ES-I3 (cell line): Measurements from ENCODE around the gene PIK3CD.

Experiments used
- H3K36me3 ChIP-seq: 2 replicates; pipeline ENCODE4 v1.6.1; 2013; ENCODE audit warnings: mild to moderate bottlenecking, low read length, control low read depth, moderate library complexity; ENCODE audit not compliant: insufficient read depth
- H3K4me1 ChIP-seq: 2 replicates; pipeline ENCODE4 v1.6.1; 2013; ENCODE audit warnings: mild to moderate bottlenecking, control low read depth, low read length; ENCODE audit not compliant: insufficient read depth
- H3K9ac ChIP-seq: 2 replicates; pipeline ENCODE4 v1.6.1; 2013; ENCODE audit warnings: low read depth, mild to moderate bottlenecking, low read length, moderate library complexity
- H3K9me3 ChIP-seq: 2 replicates; pipeline ENCODE4 v1.6.1; 2013; ENCODE audit warnings: mild to moderate bottlenecking, low read length, moderate library complexity; ENCODE audit not compliant: control insufficient read depth, insufficient read depth

Gene PIK3CD

GRCh38 chr1:9631613-9632012, 19.9 kb upstream of the PIK3CD start:
- Histone ChIP-seq H3K4me1 (no peaks in the 10 kb centered on the region), H3K9me3 (no peaks in the 10 kb centered on the region), H3K9ac (no peak overlapping the region), H3K36me3 (no peaks in the 10 kb centered on the region)

- Histone ChIP-seq H3K36me3 (no peaks in the 10 kb centered on the region), H3K9me3 (no peaks in the 10 kb centered on the region), H3K9ac (no peak overlapping the region), H3K4me1 (no peaks in the 10 kb centered on the region)
Measured at GRCh38 chr1:9633493-9633892, 18.0 kb upstream of the PIK3CD start.

- Histone ChIP-seq H3K4me1 (no peaks in the 10 kb centered on the region), H3K9ac (no peak overlapping the region), H3K9me3 (no peaks in the 10 kb centered on the region), H3K36me3 (no peaks in the 10 kb centered on the region)
Measured at GRCh38 chr1:9634582-9634981, 16.9 kb upstream of the PIK3CD start.

- Histone ChIP-seq H3K9me3 (no peaks in the 10 kb centered on the region), H3K36me3 (no peaks in the 10 kb centered on the region), H3K9ac (no peak overlapping the region), H3K4me1 (no peaks in the 10 kb centered on the region)
Measured at GRCh38 chr1:9639227-9639626, 12.3 kb upstream of the PIK3CD start.

GRCh38 chr1:9643351-9644256, 7.9 kb upstream of the PIK3CD start:
- H3K4me1 ChIP-seq: no peaks in the 10 kb centered on the region

GRCh38 chr1:9646037-9646436, 5.5 kb upstream of the PIK3CD start:
- Histone ChIP-seq H3K36me3 (no peaks in the 10 kb centered on the region), H3K4me1 (no peaks in the 10 kb centered on the region), H3K9ac (no peak overlapping the region), H3K9me3 (no peaks in the 10 kb centered on the region)

More at GRCh38 chr1:9643351-9644256, 7.9 kb upstream of the PIK3CD start:
- Histone ChIP-seq H3K9me3 (no peaks in the 10 kb centered on the region), H3K9ac (no peak overlapping the region), H3K36me3 (no peaks in the 10 kb centered on the region)

- Histone ChIP-seq H3K4me1 (no peaks in the 10 kb centered on the region), H3K9ac (no peak overlapping the region), H3K36me3 (no peaks in the 10 kb centered on the region), H3K9me3 (no peaks in the 10 kb centered on the region)
Measured at GRCh38 chr1:9648171-9648570, 3.4 kb upstream of the PIK3CD start.

GRCh38 chr1:9649769-9650168, 1.8 kb upstream of the PIK3CD start:
- Histone ChIP-seq H3K9ac (no peak overlapping the region), H3K36me3 (no peaks in the 10 kb centered on the region), H3K9me3 (no peaks in the 10 kb centered on the region), H3K4me1 (no peaks in the 10 kb centered on the region)

GRCh38 chr1:9651220-9651564, 339 bp upstream of the PIK3CD start:
- Histone ChIP-seq H3K9ac (peak overlapping the region; percentile 75; the same call in 1 of the 2 replicates), H3K36me3 (no peaks in the 10 kb centered on the region), H3K9me3 (no peaks in the 10 kb centered on the region), H3K4me1 (no peaks in the 10 kb centered on the region)

- Histone ChIP-seq H3K9me3 (no peaks in the 10 kb centered on the region), H3K9ac (peak overlapping the region; percentile 75), H3K4me1 (peaks cover under 1% of the 10 kb centered on the region; the same call in 1 of the 2 replicates), H3K36me3 (no peaks in the 10 kb centered on the region)
Measured at GRCh38 chr1:9652379-9653209, 1.1 kb downstream of the PIK3CD start.

- Histone ChIP-seq H3K9me3 (no peaks in the 10 kb centered on the region), H3K4me1 (peaks cover 4% of the 10 kb centered on the region; the same call in 1 of the 2 replicates), H3K9ac (peak overlapping the region; percentile 75; the same call in 1 of the 2 replicates), H3K36me3 (no peaks in the 10 kb centered on the region)
Measured at GRCh38 chr1:9653210-9653490, 1.6 kb downstream of the PIK3CD start.

GRCh38 chr1:9653491-9654050, 2.0 kb downstream of the PIK3CD start:
- Histone ChIP-seq H3K4me1 (peaks cover 4% of the 10 kb centered on the region; the same call in 1 of the 2 replicates), H3K9me3 (no peaks in the 10 kb centered on the region), H3K9ac (no peak overlapping the region; the same call in 1 of the 2 replicates), H3K36me3 (no peaks in the 10 kb centered on the region)

- H3K9me3 ChIP-seq: no peaks in the 10 kb centered on the region
- H3K4me1 ChIP-seq: peaks cover 4% of the 10 kb centered on the region; the same call in 1 of the 2 replicates
- no peak overlapping the region for H3K9ac ChIP-seq
Measured at GRCh38 chr1:9654051-9654833, 2.7 kb downstream of the PIK3CD start.

More at GRCh38 chr1:9654051-9654833, 2.7 kb downstream of the PIK3CD start:
- no peaks in the 10 kb centered on the region for H3K36me3 ChIP-seq
